COLO668 (cell line): ENCODE data around the gene CCDC148.

Experiments used
- DNase-seq: peaks from one replicate; lab custom pipeline; 2025; ENCODE audit not compliant: unreplicated experiment; lab: John Stamatoyannopoulos, UW

Gene CCDC148

DNA sequence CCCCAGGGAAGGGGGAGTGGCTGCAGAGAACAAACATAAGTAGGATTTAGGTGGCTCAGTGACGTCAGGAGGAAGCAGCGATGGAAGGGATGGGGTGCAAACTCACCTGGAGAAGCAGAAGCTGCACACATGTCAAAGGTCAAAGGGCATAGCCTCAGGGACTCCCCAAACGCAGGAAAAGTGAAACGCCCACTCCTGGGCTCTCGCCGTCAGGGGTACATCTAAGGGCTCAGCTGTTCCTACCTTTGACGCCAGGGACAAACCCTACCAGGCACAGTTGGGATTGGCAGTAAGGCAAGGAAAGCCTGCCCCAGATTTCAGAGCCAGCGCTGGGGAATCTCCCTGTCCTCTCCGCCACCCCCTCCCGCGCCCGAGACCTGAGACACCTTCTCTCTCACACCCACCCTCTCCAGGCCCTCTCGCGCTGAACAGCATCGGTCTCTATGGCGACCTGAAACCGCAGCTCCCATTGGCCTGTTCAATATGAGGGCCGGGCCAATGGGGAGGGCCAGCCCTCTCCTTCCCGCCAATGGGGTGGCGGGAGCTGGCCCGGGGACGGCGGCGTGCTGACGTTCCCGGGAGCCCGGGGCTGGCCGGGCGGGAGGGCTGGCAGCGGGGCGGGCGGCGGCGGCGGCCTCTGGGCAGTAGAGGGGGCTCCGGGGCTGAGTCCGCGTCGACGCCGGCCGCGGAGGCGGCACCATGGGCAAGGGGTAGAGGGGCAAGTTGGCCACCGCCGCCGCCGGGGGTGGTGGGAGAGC is at the start of gene CCDC148, which contains the start of gene PKP4:
Gene CCDC148, minus strand, starts transcription at position 445 of the 758 bp plus-strand sequence. Its CDS starts 314 bp downstream, at position 131.
Gene PKP4, plus strand, starts transcription at position 644 of the 758 bp plus-strand sequence. CDS start 76,233 bp downstream, outside the sequence.
- peak; percentile 95 for DNase-seq

DNA sequence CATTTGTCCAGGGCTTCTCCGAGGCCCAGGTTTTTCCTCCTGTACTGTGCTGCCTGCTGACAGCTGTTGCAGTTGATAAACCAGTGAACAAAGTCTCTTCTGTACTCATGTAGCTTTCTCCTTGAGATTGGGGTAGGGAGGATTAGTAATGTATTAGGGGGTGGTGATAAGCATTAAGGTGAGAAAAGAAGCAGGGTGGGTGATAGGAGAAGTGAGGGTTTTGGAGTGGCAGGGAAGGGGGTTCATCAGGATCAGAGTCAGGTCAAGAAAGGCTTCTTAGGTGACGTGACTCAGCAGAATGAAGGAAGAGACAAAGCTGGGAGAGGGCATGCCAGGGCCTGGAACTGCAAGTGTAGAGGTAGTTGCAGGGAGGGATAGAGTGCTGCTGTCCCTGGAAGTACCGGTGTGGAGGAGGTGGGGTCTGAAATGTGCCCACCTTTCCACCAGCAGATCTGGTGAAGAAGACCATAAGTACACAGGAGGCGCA is 48.9 kb upstream of the CCDC148 start:
- no peak for DNase-seq

DNA sequence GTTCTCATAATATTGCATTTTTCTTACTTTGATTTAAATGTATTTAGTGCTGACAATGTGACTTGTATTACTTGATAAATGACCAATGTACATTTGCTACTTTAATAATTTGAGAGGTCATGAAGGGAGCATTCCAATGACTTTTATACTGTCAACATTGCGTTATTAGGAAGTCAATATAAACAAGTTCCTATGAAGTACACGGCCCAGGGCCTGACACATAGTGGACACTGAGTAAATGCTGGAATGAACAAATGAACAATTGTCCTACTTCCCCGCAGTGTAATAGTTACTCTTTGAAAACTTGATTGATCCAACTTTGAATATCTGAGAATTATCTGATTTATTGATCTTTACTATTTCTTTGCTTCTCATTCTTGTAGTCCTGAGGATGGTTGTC is 47.5 kb upstream of the CCDC148 start:
- no peak for DNase-seq

DNA sequence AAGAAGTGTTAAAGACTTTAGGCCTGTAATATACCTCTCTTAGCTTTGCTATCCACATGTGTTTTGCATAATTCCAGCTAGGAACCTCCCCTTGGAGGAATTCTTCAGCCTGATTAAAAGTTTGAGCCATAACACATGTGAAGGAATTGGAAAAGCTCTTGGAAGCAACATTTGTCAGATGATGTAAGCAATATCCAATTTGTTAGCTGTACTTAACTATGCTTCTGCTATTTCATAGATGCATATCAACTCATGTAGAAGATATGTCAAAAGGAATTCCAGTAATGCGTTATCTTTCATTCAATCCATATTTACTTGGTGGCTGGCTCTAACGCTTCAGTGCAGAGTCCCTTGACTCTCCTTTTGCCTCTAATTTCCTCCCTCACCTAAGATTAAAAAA is 46.4 kb upstream of the CCDC148 start:
- no peak for DNase-seq

DNA sequence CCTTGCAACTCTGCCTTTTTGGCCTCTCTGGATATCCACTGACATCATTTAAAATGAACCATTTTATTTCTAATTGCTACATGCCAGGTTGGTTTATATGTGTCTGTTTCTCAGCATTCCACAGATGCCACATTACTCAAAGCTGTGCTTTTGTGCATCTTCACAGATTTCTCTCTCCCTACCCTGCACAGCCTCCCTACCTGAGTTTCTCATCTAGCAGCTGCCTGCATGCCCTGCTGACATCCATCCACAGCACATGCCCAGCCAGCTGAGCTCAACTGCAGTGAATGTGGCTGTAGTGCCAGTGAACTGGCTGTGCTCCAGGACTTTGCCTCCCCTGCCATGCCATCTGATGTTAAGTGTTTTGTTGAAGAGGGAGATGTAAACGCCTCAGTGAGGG is 44.7 kb upstream of the CCDC148 start:
- peak; percentile 34 for DNase-seq

DNA sequence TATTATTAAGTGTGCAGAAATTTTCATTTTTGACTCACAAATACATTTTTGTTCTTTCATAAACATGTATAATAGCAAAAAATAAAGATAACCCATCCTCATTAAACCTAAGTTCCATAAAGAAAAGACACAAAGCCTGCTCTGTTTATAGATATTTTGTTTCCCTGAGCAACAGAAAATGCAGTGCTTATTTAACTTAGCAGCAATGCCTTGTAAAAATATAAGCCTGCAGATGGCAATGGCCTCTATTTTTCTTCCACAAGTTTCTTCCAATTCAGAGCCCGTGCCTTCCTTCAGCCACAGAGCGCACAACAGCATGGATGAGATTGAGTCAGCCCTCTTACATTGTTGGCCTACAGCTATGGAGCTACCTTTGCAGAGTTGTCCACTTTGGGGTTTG is 43.8 kb upstream of the CCDC148 start:
- DNase-seq = no peak

DNA sequence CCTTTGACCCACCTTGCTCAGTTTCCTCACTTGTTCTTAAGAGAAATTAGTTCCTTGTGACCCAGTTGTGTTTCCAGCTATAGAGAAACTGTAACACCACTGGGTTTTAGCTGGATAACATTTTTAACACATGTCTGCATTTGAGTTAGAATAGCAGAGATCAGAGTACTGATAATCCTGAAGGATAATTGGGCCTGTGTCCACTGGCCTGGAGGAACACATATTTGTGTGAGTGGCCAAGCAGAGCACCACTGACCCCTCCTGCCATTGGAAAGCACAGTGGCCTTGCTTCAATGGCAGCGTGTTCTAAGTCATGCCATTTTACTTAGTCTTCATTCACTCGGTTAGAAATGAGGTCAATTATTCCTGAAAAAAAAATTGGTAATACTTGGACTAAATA is 42.8 kb upstream of the CCDC148 start:
- DNase-seq = no peak

DNA sequence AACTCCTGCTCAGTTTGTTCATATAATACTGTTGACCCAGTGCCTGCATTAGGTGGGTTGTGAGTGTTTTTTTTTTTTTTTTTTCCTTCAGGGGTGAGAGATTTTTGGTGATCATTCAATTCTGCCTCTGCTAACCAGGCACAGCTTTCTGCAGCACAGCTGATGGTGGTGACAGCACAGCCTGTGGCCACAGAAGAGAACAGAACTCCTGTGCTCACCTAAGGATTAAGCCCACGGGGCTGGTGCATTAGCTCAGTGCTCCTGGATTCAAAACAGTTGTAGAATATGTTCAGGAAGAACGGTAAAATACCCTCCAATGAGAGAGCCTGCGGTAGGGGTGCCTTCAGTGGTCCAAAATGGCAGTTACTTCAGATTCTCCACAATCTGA is 42.2 kb upstream of the CCDC148 start:
- DNase-seq = no peak

DNA sequence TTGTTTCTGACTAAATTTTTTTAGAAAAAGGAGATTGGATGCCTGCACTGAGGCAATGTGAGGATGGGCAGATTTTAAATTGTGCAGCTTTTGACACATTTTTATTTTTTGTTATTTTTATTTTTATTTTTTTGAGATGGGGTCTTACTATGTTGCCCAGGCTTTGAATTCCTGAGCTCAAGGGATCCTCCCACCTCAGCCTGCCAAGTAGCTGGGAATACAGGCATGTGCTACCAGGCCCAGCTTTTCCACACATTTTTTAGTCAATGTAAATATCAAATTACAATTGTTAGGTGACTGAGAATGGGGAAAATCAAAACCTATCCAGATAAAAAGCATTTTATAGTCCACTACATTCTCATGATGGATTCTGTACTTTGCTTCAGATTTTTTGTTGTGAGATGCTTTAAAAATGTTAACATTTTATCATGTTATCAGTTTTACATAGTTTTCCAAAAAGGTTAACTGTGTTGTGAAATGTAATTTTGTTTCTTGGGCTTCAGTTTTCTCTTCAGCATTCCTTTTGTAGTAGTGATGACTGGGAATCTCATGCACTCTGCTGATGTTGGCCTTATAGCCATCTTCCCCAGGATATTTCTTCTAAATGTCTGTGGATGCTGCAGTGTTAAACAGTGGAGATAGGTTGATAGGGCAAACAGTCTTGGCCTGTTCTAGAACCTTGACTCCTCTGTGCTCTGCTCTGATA is 41.6 kb upstream of the CCDC148 start:
- no peak for DNase-seq

DNA sequence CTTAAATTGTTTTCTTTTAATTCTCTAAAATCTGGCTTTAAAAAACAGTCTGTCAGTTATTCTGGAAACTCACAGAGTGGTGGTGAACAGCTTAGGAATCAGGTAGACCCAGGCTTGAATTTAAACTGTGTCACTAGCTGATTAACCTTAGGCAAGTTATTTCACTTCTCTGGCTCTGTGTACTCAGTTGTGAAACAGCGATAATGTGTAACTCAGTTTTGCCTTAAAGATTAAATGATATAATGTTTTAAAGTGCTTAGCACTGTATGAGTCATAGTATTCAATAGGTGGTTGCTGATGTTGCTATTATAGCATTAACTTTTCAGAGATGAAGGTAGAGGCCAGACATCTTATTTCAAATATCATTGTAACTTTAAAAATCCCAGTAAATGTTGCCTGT is 40.9 kb upstream of the CCDC148 start:
- DNase-seq = no peak

DNA sequence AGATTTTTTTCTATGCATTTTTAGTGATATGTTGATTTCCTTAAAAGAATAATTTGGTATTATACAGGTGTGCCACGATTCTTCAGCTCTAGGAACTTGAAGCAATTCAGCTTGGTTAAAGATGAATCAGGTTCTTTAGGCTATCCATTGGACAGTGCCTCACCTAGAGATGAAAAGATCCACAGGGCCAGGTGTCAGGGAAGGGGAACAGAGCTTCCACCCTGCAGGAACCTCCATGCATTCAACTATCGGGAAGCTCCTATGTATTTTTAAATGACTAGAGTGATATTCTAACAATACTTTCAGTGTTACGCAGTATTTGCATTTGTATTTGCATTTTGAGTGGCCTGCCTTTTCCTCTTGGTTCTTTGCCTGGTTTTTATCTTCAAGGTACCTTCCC is 40.4 kb upstream of the CCDC148 start:
- no peak for DNase-seq

DNA sequence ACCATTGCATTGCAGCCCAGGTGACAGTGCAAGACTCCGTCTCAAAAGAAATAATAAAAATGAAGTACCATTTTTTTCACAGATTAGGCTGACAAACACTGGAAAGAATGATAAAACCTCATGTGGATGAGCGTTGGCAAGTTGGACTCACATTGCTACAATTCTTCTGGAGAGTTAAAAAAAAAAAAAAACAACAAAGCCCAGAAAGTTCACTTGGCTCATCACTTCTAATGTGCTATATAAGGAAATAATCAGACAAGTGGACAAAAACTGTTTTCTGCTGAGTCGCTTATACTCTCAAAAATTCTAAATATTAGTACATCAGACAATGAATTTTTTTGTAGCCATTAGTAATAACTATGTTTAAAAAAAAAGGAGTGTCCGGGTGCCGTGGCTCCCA is 38.6 kb upstream of the CCDC148 start:
- no peak for DNase-seq

DNA sequence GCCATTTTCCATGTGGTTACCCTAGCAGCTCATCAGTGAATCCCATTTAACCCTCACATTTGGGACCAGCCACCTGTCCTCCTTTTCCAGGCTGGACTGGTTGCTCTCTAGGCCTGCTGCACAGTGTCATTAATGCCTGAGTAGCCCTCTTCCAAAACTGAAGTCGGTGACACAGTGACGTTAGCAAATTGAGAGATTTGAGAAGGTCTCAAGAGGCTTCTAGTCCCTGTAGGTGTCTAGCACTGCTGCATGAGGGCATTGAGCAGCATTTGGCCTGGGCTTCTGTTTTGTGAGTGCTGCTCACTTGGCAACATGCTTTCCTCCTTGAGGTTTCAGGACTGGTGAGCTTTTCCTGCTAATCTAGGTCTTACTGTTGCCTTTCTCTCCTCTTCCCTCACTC is 36.9 kb upstream of the CCDC148 start:
- DNase-seq = no peak

DNA sequence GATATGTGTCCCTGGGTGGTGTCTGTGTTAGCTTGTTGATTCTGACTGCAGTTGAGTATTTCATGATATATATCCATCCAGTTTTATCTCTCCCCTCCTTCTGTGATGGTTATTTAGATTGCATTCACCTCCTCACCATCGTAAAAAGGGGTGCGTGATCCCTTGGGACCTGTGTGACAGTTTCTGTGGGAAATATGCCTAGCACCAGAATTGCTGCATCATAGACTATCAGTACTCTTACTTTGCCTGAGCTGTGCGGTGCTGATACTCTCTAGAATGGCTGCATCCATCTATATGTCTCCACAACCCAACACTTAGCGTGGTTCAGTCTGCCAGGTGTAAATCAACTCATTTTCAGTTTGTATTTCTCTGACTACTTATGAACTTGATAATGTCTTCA is 34.5 kb upstream of the CCDC148 start:
- no peak for DNase-seq

DNA sequence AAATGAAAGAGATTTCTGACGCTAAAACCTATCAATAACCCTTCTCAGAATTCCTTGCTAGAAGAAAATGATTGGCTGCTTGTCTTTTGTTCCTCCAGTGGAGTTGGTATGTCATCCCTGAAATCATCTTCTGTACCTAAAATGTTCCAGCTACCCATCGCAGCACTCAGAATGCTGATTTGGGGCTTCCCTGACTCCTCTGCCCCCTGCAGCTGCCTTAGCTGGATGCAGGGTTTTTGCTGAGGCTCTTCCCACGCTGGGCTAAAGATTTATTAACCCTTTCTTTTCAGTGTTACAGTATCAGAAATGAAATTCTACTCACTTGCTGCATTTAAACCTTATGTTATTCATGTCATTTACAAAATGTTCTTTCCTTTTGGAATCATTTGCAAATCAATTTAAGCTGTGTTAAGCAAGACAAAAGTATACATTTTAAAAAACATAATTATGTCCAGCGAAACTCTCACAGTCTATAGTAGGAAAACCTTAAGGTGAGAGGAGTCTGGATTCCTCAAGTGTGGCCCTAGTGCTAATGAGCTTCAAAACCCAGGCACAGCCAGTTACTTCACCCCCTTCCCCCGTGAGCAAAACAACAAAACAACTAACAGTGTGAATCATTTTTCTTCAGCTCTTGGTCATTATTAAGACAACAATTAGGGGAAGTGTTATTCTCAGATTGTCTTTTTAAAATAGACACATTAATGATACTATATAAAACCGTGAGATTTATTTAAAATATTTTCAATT is 33.0 kb upstream of the CCDC148 start:
- no peak for DNase-seq

DNA sequence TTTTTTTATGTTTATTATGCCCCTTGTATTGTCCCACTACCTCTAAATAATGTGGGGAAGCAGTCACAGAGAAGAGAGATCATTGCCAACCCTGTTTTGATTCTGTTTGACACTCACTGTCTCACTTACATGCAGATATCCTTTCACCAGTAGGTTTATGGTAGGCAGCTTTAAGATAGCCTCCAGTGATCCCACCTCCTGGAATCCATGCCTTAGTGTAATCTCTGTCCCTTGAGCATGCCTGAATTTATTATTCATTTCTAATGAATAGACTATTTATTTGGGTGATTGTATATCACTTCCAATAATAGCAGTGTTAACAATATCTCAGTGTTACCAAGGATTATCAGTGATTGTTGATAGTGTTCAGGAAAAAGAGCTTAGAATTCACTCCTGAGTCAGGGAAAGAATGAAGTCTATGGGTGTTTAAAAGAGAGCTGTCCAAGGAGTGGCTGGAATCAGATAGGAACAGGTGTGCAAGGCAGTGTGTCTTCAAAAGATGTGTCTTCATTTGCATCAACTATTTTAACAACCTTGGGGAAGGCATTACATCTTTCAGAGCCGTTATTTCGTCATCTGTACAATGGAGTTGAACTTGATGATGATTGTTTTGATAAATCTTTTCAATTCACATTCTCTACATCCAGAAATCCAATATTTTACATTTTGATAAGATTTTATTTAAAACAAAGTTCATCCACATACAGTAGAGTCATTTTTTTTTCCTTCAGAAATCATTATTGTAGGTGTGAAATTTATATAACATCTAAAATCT is 32.1 kb upstream of the CCDC148 start:
- no peak for DNase-seq

DNA sequence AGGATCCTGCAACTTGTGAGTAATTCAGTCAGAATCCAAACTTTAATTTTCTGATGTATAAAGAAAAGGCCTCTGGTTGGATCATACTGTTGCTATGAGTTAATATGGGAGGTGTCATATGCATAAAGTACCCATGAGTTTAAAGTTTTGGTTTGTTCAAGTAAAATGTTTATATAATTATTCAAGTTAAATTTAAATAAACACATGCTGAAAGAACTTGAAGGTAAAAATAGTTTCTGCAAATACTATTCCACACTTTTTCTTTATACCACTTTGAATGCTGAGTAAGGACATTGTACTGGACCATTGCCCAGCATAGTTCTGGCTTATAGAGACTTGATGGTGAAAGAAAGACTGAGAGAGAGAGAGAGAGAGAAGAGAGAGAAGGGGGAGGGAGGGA is 30.9 kb upstream of the CCDC148 start:
- DNase-seq = no peak

DNA sequence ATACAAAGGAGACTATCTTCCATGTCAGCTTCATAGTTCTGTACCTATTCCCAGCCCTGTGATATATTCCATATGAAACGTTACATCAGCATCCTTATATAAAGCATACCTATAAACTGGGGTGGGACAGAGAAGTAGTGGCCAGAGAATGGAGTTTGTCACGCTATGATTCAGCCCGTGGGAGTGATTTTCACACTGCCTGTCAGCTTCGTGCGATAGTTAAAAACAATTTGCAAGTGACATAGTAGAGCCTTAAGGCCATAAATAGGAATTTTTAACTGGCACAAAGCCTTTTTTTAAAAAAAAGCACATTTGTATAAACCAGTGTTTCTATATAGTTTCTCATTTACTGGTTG is 30.4 kb upstream of the CCDC148 start:
- no peak for DNase-seq

DNA sequence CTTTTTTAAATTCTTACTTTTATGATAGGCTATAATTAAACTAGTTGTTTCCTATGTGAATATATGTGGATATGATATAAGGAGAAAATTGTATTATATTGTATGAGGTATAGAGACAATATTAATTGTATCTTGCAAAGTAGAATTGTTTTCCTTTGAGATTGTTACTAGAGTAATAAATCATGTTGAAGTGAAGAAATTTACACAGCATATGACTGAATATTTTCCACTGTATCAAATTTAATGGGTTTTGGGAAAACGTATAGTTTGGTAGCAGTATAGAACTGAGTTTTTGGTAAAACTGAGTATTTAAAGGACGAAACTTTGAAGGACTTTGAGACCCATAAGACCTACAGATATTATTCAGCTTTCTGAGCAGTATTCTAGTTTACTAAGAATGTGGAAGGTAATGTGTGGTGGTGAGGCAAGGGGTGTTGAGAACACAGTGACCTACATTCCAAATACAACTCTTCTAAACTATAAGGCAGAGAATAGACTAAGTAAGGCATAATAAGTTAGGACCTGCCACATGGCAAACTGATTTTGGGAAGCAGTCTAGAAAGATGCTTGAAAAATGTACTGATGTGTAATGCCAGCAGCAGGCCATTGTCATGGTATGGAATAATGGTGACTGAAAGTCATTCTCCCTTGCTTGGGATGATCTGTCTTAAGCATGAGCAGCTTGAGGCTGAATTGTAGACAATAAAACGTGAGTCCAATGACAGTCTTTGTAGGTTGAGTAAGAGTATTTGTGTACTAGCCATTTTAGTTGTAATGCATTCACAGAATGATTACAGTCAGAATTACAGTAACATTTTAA is 29.8 kb upstream of the CCDC148 start:
- DNase-seq = no peak

DNA sequence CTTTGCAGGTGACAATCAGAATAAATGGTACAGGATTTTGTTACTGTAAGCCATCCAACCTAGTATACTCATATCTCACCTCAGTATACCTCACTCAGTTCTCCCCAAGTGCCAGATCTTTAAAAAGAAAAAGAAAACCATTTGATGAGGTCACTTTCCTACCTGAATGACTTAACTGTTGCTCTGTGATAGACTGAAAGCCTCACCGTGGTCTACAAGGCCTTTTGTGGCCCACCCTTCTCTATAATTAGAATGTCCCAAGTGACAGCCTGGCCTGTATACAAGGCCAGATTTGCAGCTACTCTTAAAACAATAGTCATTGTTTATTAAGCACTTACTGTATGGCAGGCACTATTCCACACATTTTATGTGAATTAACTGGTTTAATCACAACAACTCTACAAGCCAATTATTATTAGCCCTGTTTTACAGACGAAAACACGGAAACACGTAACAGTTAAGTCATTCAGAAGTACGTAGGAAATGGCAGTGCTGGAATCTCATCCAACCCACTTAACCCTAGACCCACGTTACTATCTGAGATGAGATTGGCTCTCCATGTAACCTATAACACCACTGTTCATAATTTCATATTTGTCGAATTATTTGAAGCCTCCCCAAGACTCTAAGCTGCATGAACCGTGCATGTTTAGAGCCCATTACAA is 28.5 kb upstream of the CCDC148 start:
- DNase-seq = no peak
